Upper lobe of right lung (tissue), 1 donor: ENCODE data around the gene PRDX4. TPM values are rescaled to one million over a fixed set of nuclear protein-coding genes. Genes with fewer than 3 reads are reported as not detected.
"Not testable (repeated sequence)": the region's sequence is repeated elsewhere in the genome, so short reads cannot be mapped to it uniquely, and the experiment has no call there.

Experiments used
- ATAC-seq: fragments of 200-7000 bp; cut with Tn5 transposase; one replicate; pipeline ENCODE4 v1.9.1; 2020; ENCODE audit warnings: mild to moderate bottlenecking, moderate library complexity
- DNase-seq: peaks from one replicate; pipeline ENCODE4 v3.0.0-alpha.2; 2020
- H3K27ac ChIP-seq: fragments of 200-600 bp; one replicate; pipeline ENCODE4 v1.8.0; 2022
- H3K27me3 ChIP-seq: fragments of 200-600 bp; one replicate; pipeline ENCODE4 v1.8.0; 2022; ENCODE audit warnings: mild to moderate bottlenecking
- H3K36me3 ChIP-seq: fragments of 200-600 bp; one replicate; pipeline ENCODE4 v1.8.0; 2022
- H3K4me1 ChIP-seq: fragments of 200-600 bp; one replicate; pipeline ENCODE4 v1.8.0; 2022
- H3K4me3 ChIP-seq: fragments of 200-600 bp; one replicate; pipeline ENCODE4 v1.8.0; 2022; ENCODE audit warnings: mild to moderate bottlenecking
- H3K9me3 ChIP-seq: fragments of 200-600 bp; one replicate; pipeline ENCODE4 v1.8.0; 2022
- CTCF ChIP-seq: fragments of 200-600 bp; IDR thresholded peaks from one replicate; pipeline ENCODE4 v1.8.0; 2022; ENCODE audit warnings: antibody characterized with exemption
- intact Hi-C: fragments of 100-400 bp; cut with DNase I; formaldehyde crosslinking; loops from one replicate; pipeline ENCODE4 v1.11.0; 2022
- total RNA-seq: library from RNA; stranded (reverse); fragmentation: NEBNext Ultra II Directional; extraction: Animal tissue kit (Norgen Biotek cat#: 25700); gene quantifications from one replicate; pipeline ENCODE4 v1.2.1, GENCODE V29; 2021
- donor health status: DM: no; HTN: yes; CAD: no; lungs with severe emphysema.

The PRDX4 gene
- total RNA-seq, 1 donor from 2014 or later, result 37.7 TPM

GRCh38 chrX:23656684-23657083, 10.6 kb upstream of the PRDX4 start:
- Histone ChIP-seq H3K9me3 (no peaks in the 10 kb centered on the region), H3K27me3 (no peaks in the 10 kb centered on the region), H3K4me1 (no peaks in the 10 kb centered on the region), H3K36me3 (no peaks in the 10 kb centered on the region), H3K4me3 (no peak overlapping the region), H3K27ac (no peak overlapping the region)
- ATAC-seq (no peak), DNase-seq (no peak)
- intact Hi-C loops, result no loop called here
- TF ChIP-seq CTCF, result no peak

GRCh38 chrX:23659339-23659738, 8.0 kb upstream of the PRDX4 start:
- intact Hi-C loops, result no loop called here
- H3K4me1 ChIP-seq, result no peaks in the 10 kb centered on the region
- H3K27me3 ChIP-seq, result no peaks in the 10 kb centered on the region
- no peak overlapping the region for H3K4me3 ChIP-seq
- no peaks in the 10 kb centered on the region for H3K36me3 ChIP-seq
- H3K9me3 ChIP-seq, result no peaks in the 10 kb centered on the region
- TF ChIP-seq CTCF, result no peak
- DNase-seq, result no peak
- no peak for ATAC-seq
- no peak overlapping the region for H3K27ac ChIP-seq

GRCh38 chrX:23660083-23660765, 7.1 kb upstream of the PRDX4 start:
- H3K36me3 ChIP-seq, H3K4me1 ChIP-seq, H3K27ac ChIP-seq, H3K4me3 ChIP-seq, H3K27me3 ChIP-seq, ATAC-seq, DNase-seq, H3K9me3 ChIP-seq, intact Hi-C loops: not testable (repeated sequence)

- H3K27ac ChIP-seq, result no peak overlapping the region
- no peak for ATAC-seq
- intact Hi-C loops, result no loop called here
- H3K27me3 ChIP-seq, result no peaks in the 10 kb centered on the region
- H3K4me3 ChIP-seq, result no peak overlapping the region
- no peaks in the 10 kb centered on the region for H3K9me3 ChIP-seq
- no peaks in the 10 kb centered on the region for H3K4me1 ChIP-seq
- no peaks in the 10 kb centered on the region for H3K36me3 ChIP-seq
- no peak for TF ChIP-seq CTCF
- DNase-seq, result no peak
Observed at GRCh38 chrX:23660766-23661132, 6.5 kb upstream of the PRDX4 start.

- no peak for TF ChIP-seq CTCF
- Histone ChIP-seq H3K4me1 (no peaks in the 10 kb centered on the region), H3K36me3 (no peaks in the 10 kb centered on the region), H3K9me3 (no peaks in the 10 kb centered on the region), H3K4me3 (no peak overlapping the region), H3K27ac (no peak overlapping the region), H3K27me3 (no peaks in the 10 kb centered on the region)
- DNase-seq (no peak), ATAC-seq (no peak)
- intact Hi-C loops, result no loop called here
Observed at GRCh38 chrX:23661671-23662070, 5.6 kb upstream of the PRDX4 start.

- Histone ChIP-seq H3K36me3 (no peaks in the 10 kb centered on the region), H3K27ac (no peak overlapping the region), H3K4me1 (no peaks in the 10 kb centered on the region), H3K4me3 (no peak overlapping the region), H3K9me3 (no peaks in the 10 kb centered on the region), H3K27me3 (no peaks in the 10 kb centered on the region)
- intact Hi-C loops, result no loop called here
- no peak for TF ChIP-seq CTCF
- DNase-seq (no peak), ATAC-seq (no peak)
Observed at GRCh38 chrX:23662187-23662586, 5.1 kb upstream of the PRDX4 start.
